Measurements from ENCODE around the gene RBM5. TPM values are rescaled to one million over a fixed set of nuclear protein-coding genes. Genes with fewer than 3 reads are reported as not detected.

The RBM5 gene
- total RNA-seq, 2 donors from 2014 or later, result 139 to 308 TPM

GRCh38 chr3:50127251-50127691 lies 38.6 kb downstream of the RBM5 start:
- H3K9me3 ChIP-seq, result no peaks in the 10 kb centered on the region
- 71 to 81% methylated on average over 8 of the region's 8 CpGs for WGBS, 2 donors
- peaks cover 16% of the 10 kb centered on the region for H3K4me1 ChIP-seq
- TF ChIP-seq CTCF (IDR thresholded peaks at IDR 0.05), result no peak
- TF ChIP-seq POLR2A (IDR thresholded peaks at IDR 0.05), result no peak
- DNase-seq (no peak), ATAC-seq (no peak)
- H3K27me3 ChIP-seq, result no peaks in the 10 kb centered on the region
- H3K4me3 ChIP-seq, result no peak overlapping the region
- no peaks in the 10 kb centered on the region for H3K36me3 ChIP-seq (replicated peaks in 1 of 2; ENCODE audit: insufficient read depth in 1 of 2, low read depth in 2 of 2)
- intact Hi-C loops (cut with DNase I), result no loop called here
- no peak overlapping the region for H3K27ac ChIP-seq

DNA sequence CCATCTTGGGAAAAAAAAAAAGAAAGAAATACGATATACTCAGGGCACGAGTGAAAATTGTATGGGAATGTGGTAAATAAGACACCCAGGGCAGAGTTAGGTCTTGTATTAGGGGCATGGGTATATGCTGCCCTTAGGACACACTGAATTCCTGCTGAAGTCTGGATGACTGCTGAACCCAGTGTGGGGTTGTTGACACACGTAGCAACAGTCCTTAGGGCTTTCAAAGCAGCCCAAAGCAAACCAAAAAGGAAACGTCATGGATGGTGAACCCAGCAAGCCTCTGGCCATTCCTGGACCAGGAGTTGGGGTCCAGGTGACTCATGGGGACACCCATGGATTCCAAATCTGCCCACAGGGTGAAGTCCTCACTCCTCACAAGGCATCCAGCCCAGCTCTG lies 39.3 kb downstream of the RBM5 start:
- intact Hi-C loops (cut with DNase I), result no loop called here
- H3K9me3 ChIP-seq, result no peaks in the 10 kb centered on the region
- no peak overlapping the region for H3K27ac ChIP-seq
- H3K36me3 ChIP-seq (replicated peaks in 1 of 2; ENCODE audit: insufficient read depth in 1 of 2, low read depth in 2 of 2), result no peaks in the 10 kb centered on the region
- TF ChIP-seq POLR2A (IDR thresholded peaks at IDR 0.05) (no peak), CTCF (IDR thresholded peaks at IDR 0.05) (no peak)
- H3K4me3 ChIP-seq, result no peak overlapping the region
- ATAC-seq, result no peak
- DNase-seq, result no peak
- 68 to 84% methylated on average over 4 of the region's 4 CpGs for WGBS, 2 donors
- no peaks in the 10 kb centered on the region for H3K27me3 ChIP-seq
- peaks cover 16% of the 10 kb centered on the region for H3K4me1 ChIP-seq

DNA sequence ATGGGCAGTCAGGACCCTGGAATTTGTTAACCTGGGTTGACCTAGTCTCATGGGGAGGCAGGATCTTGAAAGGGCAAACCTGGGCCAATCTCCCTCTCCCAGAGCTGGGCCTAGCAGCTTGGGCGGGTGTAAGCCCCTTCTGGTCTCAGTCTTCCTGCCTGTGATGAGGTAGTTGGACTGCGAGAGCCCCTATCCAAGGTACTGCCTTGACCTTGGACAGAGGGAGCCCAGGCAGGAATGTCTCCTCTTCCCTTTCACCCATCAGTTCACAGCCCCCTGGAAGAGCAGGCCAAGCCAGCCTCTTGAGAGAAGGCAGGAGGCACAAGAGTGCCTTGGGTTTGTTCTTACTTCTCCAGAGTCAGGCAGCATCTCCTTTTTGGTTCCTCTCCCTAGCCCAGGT lies 41.7 kb downstream of the RBM5 start:
- TF ChIP-seq CTCF (IDR thresholded peaks at IDR 0.05) (no peak), POLR2A (IDR thresholded peaks at IDR 0.05) (no peak)
- 92% methylated on average over 2 of the region's 2 CpGs; no CpG with 5 or more reads in 1 of the 2 donors for WGBS, 2 donors
- peaks cover 16% of the 10 kb centered on the region for H3K4me1 ChIP-seq
- no peaks in the 10 kb centered on the region for H3K9me3 ChIP-seq
- H3K4me3 ChIP-seq, result no peak overlapping the region
- H3K27ac ChIP-seq, result no peak overlapping the region
- no peaks in the 10 kb centered on the region for H3K36me3 ChIP-seq (replicated peaks in 1 of 2; ENCODE audit: insufficient read depth in 1 of 2, low read depth in 2 of 2)
- ATAC-seq (no peak), DNase-seq (no peak)
- H3K27me3 ChIP-seq, result no peaks in the 10 kb centered on the region
- intact Hi-C loops (cut with DNase I), result no loop called here

- Histone ChIP-seq H3K27me3 (no peaks in the 10 kb centered on the region), H3K4me1 (no peaks in the 10 kb centered on the region), H3K36me3 (replicated peaks in 1 of 2; ENCODE audit: insufficient read depth in 1 of 2, low read depth in 2 of 2) (no peaks in the 10 kb centered on the region), H3K9me3 (no peaks in the 10 kb centered on the region), H3K27ac (no peak overlapping the region), H3K4me3 (no peak overlapping the region)
- ATAC-seq (no peak), DNase-seq (no peak)
- intact Hi-C loops (cut with DNase I), result no loop called here
- WGBS, 2 donors, result 65 to 81% methylated on average over 4 to 6 of the region's 6 CpGs
- TF ChIP-seq CTCF (IDR thresholded peaks at IDR 0.05) (no peak), POLR2A (IDR thresholded peaks at IDR 0.05) (no peak)
Observed at GRCh38 chr3:50132421-50133282, 43.9 kb downstream of the RBM5 start.

DNA sequence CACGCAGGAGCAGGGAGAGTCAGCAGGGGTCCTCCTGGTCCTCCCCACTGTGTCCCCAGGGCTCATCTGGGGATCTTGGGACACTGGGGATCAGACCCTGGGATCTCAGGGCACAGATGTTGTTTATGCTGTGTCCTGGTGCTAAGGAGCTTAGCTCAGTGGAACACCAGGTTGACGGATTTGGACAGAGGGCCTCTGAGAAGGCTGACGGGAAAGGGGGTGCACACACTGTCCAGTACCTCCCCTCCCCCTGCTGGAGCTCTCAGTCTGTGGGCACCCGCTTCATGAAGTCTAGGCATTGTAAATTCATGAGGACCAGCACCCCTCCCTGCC lies 44.5 kb downstream of the RBM5 start:
- intact Hi-C loops (cut with DNase I), result no loop called here
- no peak for DNase-seq

More for the DNA sequence above, 44.5 kb downstream of the RBM5 start:
- Histone ChIP-seq H3K4me3 (no peak overlapping the region), H3K27ac (no peak overlapping the region), H3K4me1 (no peaks in the 10 kb centered on the region), H3K9me3 (no peaks in the 10 kb centered on the region), H3K36me3 (replicated peaks in 1 of 2; ENCODE audit: insufficient read depth in 1 of 2, low read depth in 2 of 2) (no peaks in the 10 kb centered on the region), H3K27me3 (no peaks in the 10 kb centered on the region)
- TF ChIP-seq POLR2A (IDR thresholded peaks at IDR 0.05) (no peak), CTCF (IDR thresholded peaks at IDR 0.05) (no peak)
- no peak for ATAC-seq
- WGBS, 2 donors, result 74 to 80% methylated on average over 1 to 4 of the region's 4 CpGs
